ENCODE measurements around the gene PLEKHM1. TPM values are rescaled to one million over a fixed set of nuclear protein-coding genes. Genes with fewer than 3 reads are reported as not detected.
"Not testable (repeated sequence)": the region's sequence is repeated elsewhere in the genome, so short reads cannot be mapped to it uniquely, and the experiment has no call there.

PLEKHM1 gene
- total RNA-seq, 3 donors from 2014 or later (not counting 1 experiment from before 2014, with no cell fraction given), result 140 to 160 (median 158) TPM

DNA sequence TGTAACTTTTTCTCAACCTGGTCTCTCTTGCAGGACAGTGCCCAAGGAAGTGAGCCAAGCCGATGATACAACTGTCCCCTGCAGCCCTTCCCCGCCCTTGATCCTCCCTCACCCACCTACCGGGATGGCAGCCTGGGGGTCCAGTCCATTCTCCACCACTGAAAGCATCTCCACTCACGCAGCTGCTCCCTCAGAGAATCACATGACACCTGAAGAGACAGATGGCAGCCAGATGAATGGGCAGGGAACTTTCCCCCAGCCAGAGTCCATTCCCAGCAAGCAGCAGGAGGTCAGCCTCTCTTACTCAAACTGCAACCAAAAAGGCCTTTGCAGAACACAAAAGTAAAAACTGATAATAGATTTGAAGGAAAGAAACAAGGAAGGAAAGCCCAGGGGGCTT, 8.2 kb downstream of the PLEKHM1 start:
- H3K4me1 ChIP-seq (ENCODE audit: control insufficient read depth, insufficient read depth, low read length); DNase-seq; H3K36me3 ChIP-seq (ENCODE audit: control insufficient read depth, insufficient read depth, low read length); H3K4me3 Mint-ChIP-seq; H3K27me3 ChIP-seq (ENCODE audit: control insufficient read depth, insufficient read depth, low read length); H3K9me3 ChIP-seq (ENCODE audit: control insufficient read depth, insufficient read depth, low read length); H3K9me3 Mint-ChIP-seq; H3K4me3 ChIP-seq (ENCODE audit: low read length); H3K27ac Mint-ChIP-seq; H3K36me3 Mint-ChIP-seq; H3K27me3 Mint-ChIP-seq (ENCODE audit: low read depth in 2 of 2); H3K27ac ChIP-seq (ENCODE audit: low read length); intact Hi-C loops (cut with micrococcal nuclease); ATAC-seq: not testable (repeated sequence)
- peaks cover 9 to 14% of the 10 kb centered on the region in 2 donors for H3K4me1 Mint-ChIP-seq
- WGBS (ENCODE audit: insufficient coverage), result no CpG with 5 or more reads among the region's 4 CpGs

DNA sequence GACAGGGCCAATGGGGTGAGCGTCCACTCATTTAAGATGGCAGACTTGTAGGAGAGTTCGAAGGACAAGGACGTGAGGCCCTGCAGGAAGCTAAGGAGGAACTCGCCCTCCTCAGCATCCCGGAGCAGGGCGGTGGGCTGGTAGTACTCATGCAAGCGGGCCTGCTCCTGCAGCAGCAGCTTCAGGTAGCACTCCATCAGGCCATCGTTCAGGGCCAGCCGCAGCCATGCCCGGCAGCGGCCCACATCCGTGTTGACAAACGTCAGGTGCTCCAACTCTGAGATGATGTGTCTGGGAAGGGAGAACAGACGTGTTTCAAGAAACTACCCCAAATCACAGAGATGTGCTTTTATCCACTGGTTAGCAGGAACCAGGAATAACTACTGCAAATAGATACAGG, 15.1 kb downstream of the PLEKHM1 start:
- ATAC-seq; H3K27ac ChIP-seq (ENCODE audit: low read length); H3K4me1 ChIP-seq (ENCODE audit: control insufficient read depth, insufficient read depth, low read length); H3K36me3 Mint-ChIP-seq; DNase-seq; H3K4me3 ChIP-seq (ENCODE audit: low read length); H3K9me3 ChIP-seq (ENCODE audit: control insufficient read depth, insufficient read depth, low read length); H3K27me3 ChIP-seq (ENCODE audit: control insufficient read depth, insufficient read depth, low read length); H3K9me3 Mint-ChIP-seq; H3K27me3 Mint-ChIP-seq (ENCODE audit: low read depth in 2 of 2); H3K4me1 Mint-ChIP-seq; intact Hi-C loops (cut with micrococcal nuclease); H3K4me3 Mint-ChIP-seq; H3K27ac Mint-ChIP-seq: not testable (repeated sequence)
- 96% methylated on average over 13 of the region's 14 CpGs for WGBS (ENCODE audit: insufficient coverage)
- peaks cover 19% of the 10 kb centered on the region for H3K36me3 ChIP-seq (ENCODE audit: control insufficient read depth, insufficient read depth, low read length)

DNA sequence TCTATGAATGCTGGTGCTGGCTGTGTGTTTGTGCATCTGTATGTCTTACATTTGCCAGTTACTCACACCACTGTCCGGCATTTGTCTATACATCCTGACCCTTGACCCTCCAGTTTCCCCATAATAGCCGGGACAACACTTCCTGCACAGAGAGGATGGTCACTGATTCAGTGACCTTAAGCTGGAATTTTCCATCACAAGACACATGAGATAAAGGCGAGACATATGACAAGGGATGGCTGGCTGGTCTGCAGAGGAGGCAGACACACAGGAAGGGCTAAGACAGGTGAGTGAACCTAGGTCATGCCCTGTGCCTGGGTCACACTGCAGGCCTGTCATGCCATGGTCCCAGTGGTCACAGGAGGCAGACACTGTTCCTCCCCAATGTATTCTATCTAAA, 18.3 kb downstream of the PLEKHM1 start:
- H3K27ac Mint-ChIP-seq; H3K4me1 ChIP-seq (ENCODE audit: control insufficient read depth, insufficient read depth, low read length); H3K4me3 ChIP-seq (ENCODE audit: low read length); ATAC-seq; H3K27me3 ChIP-seq (ENCODE audit: control insufficient read depth, insufficient read depth, low read length); DNase-seq; H3K9me3 ChIP-seq (ENCODE audit: control insufficient read depth, insufficient read depth, low read length); H3K27me3 Mint-ChIP-seq (ENCODE audit: low read depth in 2 of 2); H3K4me3 Mint-ChIP-seq; H3K9me3 Mint-ChIP-seq; H3K4me1 Mint-ChIP-seq; H3K36me3 Mint-ChIP-seq; H3K27ac ChIP-seq (ENCODE audit: low read length); intact Hi-C loops (cut with micrococcal nuclease): not testable (repeated sequence)
- 91% methylated on average over 3 of the region's 3 CpGs for whole genome bisulfite sequencing (ENCODE audit: insufficient coverage)
- peaks cover 18% of the 10 kb centered on the region for H3K36me3 ChIP-seq (ENCODE audit: control insufficient read depth, insufficient read depth, low read length)

DNA sequence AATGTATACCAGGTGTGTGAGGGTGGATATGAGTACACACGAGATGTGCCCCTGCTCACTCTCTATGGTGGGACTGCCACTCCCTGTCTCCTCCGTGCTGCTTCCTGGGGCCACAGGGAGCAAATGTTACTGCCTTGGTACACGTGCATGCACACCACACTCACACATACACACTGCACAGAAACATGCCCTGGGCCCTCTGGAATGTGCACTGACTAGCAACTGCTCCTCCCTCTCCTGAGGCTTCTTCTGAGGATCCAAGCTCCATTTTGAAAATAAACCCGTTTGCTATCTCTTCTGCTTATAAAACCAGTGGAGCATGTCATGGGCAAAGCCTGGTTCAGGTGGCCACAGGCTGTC, 21.3 kb downstream of the PLEKHM1 start:
- H3K9me3 Mint-ChIP-seq; H3K27me3 ChIP-seq (ENCODE audit: control insufficient read depth, insufficient read depth, low read length); H3K4me3 Mint-ChIP-seq; H3K4me1 ChIP-seq (ENCODE audit: control insufficient read depth, insufficient read depth, low read length); H3K27ac ChIP-seq (ENCODE audit: low read length); H3K27ac Mint-ChIP-seq; H3K36me3 Mint-ChIP-seq; DNase-seq; H3K9me3 ChIP-seq (ENCODE audit: control insufficient read depth, insufficient read depth, low read length); H3K27me3 Mint-ChIP-seq (ENCODE audit: low read depth in 2 of 2); intact Hi-C loops (cut with micrococcal nuclease); H3K4me1 Mint-ChIP-seq; H3K4me3 ChIP-seq (ENCODE audit: low read length); ATAC-seq: not testable (repeated sequence)
- peaks cover 12% of the 10 kb centered on the region for H3K36me3 ChIP-seq (ENCODE audit: control insufficient read depth, insufficient read depth, low read length)
- 91% methylated on average over 4 of the region's 4 CpGs for WGBS (ENCODE audit: insufficient coverage)

DNA sequence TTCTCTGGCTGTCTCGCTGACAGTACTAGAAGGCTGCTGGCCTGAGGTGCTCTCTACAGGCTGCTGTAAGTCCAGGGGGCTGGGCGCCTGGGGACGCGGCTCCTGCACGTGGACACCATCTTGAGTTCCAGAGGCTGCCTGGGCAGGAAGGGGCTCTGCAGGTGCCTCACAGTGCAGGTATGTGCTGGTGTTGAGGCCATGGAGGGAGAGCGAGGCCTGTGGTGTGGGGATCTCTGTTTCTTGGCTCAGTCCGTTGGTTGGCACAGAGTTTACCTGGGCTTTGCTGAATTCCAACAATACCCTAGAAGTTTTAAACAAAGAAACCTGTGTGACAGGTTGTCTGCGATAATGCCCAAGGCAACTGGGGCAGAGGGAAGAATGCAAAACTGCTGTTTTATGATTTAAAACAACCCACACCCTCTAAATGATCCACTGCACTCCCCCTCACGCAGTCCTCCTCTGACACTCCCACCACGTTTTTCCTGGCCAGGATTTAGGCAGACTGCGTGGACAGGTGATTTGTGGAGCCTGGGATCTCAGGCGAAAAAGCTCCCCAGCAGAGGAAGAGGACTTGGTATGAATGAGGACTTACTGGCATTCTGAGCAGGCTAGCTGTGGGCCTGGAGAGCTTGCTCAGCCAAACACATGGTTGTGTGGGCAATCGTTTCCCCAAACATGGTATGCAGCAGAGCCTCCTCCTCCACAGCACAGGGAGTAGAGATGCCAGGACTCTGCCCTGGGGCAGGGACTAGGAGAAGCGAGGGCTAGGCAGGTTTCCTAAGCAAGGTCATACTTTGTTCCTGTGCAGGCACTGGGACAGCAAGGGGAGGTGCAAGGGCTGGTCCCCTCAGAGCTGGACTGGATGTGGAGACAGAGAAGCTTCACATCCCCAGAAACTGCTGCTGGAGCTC, 22.0 kb downstream of the PLEKHM1 start:
- 99% methylated on average over 7 of the region's 14 CpGs for WGBS (ENCODE audit: insufficient coverage)
- H3K27ac ChIP-seq (ENCODE audit: low read length); H3K27ac Mint-ChIP-seq; H3K4me3 Mint-ChIP-seq; H3K4me1 Mint-ChIP-seq; H3K27me3 ChIP-seq (ENCODE audit: control insufficient read depth, insufficient read depth, low read length); H3K36me3 Mint-ChIP-seq; H3K4me1 ChIP-seq (ENCODE audit: control insufficient read depth, insufficient read depth, low read length); H3K9me3 ChIP-seq (ENCODE audit: control insufficient read depth, insufficient read depth, low read length); H3K27me3 Mint-ChIP-seq (ENCODE audit: low read depth in 2 of 2); H3K4me3 ChIP-seq (ENCODE audit: low read length); intact Hi-C loops (cut with micrococcal nuclease); DNase-seq; ATAC-seq; H3K9me3 Mint-ChIP-seq: not testable (repeated sequence)
- peaks cover 12% of the 10 kb centered on the region for H3K36me3 ChIP-seq (ENCODE audit: control insufficient read depth, insufficient read depth, low read length)

DNA sequence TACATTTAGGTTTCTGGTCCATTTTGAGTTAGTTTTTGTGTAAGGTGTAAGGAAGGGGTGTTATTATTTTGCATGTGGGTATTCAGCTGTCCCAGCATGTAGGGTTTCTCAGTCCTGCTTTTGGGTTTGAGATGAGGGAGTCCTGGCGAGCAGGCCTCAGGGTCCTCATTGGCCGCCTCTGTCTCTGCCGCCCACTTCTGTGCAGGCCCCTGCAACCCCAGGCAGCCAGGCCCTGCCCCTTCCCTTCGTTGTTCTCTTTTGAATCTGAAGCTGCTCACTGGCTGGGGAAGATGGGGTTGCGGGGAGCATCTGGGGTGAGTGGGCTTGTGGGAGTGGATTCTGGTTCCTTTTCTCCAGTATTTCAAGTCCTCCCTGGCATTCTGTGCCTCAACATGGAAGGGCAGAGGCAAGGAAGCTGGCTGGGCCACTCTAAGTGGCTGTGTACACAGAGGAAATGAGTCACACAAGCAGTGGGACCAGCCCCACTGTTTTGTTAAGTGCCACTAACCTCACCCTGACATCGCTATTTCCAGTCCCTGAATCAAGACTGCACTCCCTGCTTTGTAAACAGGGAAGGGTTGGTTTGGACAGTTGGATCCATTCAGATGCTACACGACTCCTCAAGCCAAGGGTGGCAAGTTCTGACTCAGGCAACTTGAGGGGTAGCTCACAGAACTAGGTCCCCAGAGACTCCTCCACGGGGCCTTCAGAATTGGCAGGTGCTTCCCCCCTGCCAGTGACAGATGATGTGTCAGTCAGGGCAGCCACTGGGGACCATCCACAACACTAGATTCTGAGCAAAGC, 28.8 kb downstream of the PLEKHM1 start:
- Mint-ChIP-seq H3K4me1 (peaks cover 8 to 17% of the 10 kb centered on the region in 2 donors), H3K27ac (peak overlapping the region; percentile 89 to 92), H3K4me3 (peak overlapping the region; percentile 57)
- DNase-seq (peak; percentile 24 to 51), ATAC-seq (peak; percentile 88 to 93 (median 89))
- WGBS (ENCODE audit: insufficient coverage), result 29% methylated on average over 5 of the region's 8 CpGs
- H3K4me3 ChIP-seq (ENCODE audit: low read length); H3K9me3 Mint-ChIP-seq; H3K36me3 Mint-ChIP-seq; H3K27me3 ChIP-seq (ENCODE audit: control insufficient read depth, insufficient read depth, low read length); H3K27me3 Mint-ChIP-seq (ENCODE audit: low read depth in 2 of 2); H3K36me3 ChIP-seq (ENCODE audit: control insufficient read depth, insufficient read depth, low read length); H3K9me3 ChIP-seq (ENCODE audit: control insufficient read depth, insufficient read depth, low read length); intact Hi-C loops (cut with micrococcal nuclease): not testable (repeated sequence)
- peaks cover 18% of the 10 kb centered on the region for H3K4me1 ChIP-seq (ENCODE audit: control insufficient read depth, insufficient read depth, low read length)
- peak overlapping the region; percentile 67 for H3K27ac ChIP-seq (ENCODE audit: low read length)

DNA sequence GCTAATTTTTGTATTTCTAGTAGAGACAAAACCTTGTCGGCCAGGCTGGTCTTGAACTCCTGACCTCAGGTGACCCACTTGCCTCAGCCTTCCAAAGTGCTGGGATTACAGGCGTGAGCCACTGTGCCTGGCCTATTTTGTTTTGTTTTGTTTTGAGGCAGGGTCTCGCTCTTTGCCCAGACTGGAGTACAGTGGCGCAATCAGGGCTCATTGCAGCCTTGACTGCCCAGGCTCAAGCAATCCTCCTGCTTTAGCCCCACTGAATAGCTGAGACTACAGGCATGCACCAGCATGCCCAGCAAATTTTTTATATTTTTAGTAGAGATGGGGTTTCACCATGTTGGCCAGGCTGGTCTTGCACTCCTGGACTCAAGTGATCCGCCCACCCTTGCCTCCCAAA, 30.1 kb downstream of the PLEKHM1 start:
- H3K4me1 ChIP-seq (ENCODE audit: control insufficient read depth, insufficient read depth, low read length), result peaks cover 18% of the 10 kb centered on the region
- intact Hi-C loops (cut with micrococcal nuclease); H3K4me3 ChIP-seq (ENCODE audit: low read length); H3K9me3 Mint-ChIP-seq; DNase-seq; H3K36me3 Mint-ChIP-seq; ATAC-seq; H3K27ac ChIP-seq (ENCODE audit: low read length); H3K9me3 ChIP-seq (ENCODE audit: control insufficient read depth, insufficient read depth, low read length); H3K27me3 Mint-ChIP-seq (ENCODE audit: low read depth in 2 of 2); H3K27me3 ChIP-seq (ENCODE audit: control insufficient read depth, insufficient read depth, low read length); H3K4me3 Mint-ChIP-seq; H3K36me3 ChIP-seq (ENCODE audit: control insufficient read depth, insufficient read depth, low read length): not testable (repeated sequence)
- H3K27ac Mint-ChIP-seq, result peak overlapping the region; percentile 89 to 92
- 99% methylated on average over 5 of the region's 5 CpGs for WGBS (ENCODE audit: insufficient coverage)
- peaks cover 8 to 28% of the 10 kb centered on the region in 2 donors for H3K4me1 Mint-ChIP-seq

Data from natural killer cell (primary cell).